ENCODE data around the gene IL17RE. TPM values are rescaled to one million over a fixed set of nuclear protein-coding genes. Genes with fewer than 3 reads are reported as not detected.

The IL17RE gene
- polyA plus RNA-seq, 3 donors from 2014 or later = 0.14 TPM; not detected in 2

DNA sequence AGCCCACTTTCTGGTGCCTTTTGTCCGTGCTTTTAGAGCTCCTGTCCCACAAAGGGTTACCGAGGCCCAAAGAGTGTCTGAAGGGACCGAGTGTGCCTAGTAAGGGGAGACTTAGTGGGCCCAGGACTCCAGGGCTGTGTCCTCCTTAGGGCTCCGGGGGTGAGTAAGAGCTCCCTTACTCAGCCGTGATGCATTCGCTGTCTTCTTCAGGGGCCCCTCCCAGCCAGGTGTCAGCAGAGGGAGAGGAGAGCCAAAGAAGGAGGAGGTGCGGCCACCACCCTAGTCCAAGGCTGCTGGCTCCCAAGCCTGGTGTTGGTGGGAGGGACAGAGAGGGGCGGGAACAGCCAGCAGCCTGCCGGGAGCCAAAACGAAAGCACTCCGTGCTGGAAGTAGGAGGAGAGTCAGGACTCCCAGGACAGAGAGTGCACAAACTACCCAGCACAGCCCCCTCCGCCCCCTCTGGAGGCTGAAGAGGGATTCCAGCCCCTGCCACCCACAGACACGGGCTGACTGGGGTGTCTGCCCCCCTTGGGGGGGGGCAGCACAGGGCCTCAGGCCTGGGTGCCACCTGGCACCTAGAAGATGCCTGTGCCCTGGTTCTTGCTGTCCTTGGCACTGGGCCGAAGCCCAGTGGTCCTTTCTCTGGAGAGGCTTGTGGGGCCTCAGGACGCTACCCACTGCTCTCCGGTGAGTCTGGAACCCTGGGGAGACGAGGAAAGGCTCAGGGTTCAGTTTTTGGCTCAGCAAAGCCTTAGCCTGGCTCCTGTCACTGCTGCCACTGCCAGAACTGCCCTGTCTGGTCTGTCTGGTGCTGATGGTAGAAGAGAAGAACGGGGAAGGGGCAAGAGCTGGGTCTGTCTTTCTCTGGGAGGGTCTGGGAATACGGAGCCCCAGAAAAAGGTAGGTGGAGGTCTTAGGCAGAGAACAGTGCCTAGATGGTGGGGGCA, 14.4 kb downstream of the IL17RE start, which contains the start of gene IL17RC:
Gene IL17RC (plus strand): TSS at position 365 of the 947 bp plus-strand sequence. CDS start 218 bp downstream, at position 583.
- H3K9me3 Mint-ChIP-seq = no peaks in the 10 kb centered on the region
- no peaks in the 10 kb centered on the region for H3K36me3 Mint-ChIP-seq
- DNase-seq = no peak
- H3K4me1 Mint-ChIP-seq = peaks cover 10 to 14% of the 10 kb centered on the region in 2 donors
- H3K4me3 Mint-ChIP-seq = peak within 1 kb of the TSS; percentile 72 to 81 (median 79)
- peaks cover 0 to 6% (median 6%) of the 10 kb centered on the region in 3 donors for H3K27me3 Mint-ChIP-seq (ENCODE audit: low read depth in 3 of 3)
- H3K27ac Mint-ChIP-seq = peak within 1 kb of the TSS in 1 of 6 donors; percentile 12

DNA sequence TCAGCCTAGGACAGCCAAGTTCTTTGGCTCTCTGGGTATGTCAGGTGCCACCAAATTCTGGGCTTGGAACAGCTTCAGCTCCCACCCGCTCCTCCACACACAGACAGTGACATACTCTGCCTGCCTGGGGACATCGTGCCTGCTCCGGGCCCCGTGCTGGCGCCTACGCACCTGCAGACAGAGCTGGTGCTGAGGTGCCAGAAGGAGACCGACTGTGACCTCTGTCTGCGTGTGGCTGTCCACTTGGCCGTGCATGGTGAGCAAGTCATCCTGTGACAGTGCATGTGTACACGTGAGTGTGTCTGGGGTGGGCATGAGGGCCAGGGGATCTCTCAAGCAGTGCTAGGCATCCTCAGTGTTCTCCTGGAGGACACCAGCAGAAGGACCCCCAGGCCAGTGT, 15.2 kb downstream of the IL17RE start:
- Mint-ChIP-seq H3K36me3 (no peaks in the 10 kb centered on the region), H3K27me3 (ENCODE audit: low read depth in 3 of 3) (peaks cover 0 to 6% (median 5%) of the 10 kb centered on the region in 3 donors), H3K27ac (no peak overlapping the region), H3K4me3 (peak overlapping the region in 1 of 5 donors; percentile 3), H3K4me1 (peaks cover 6 to 8% of the 10 kb centered on the region in 2 donors), H3K9me3 (no peaks in the 10 kb centered on the region)
- DNase-seq = no peak

DNA sequence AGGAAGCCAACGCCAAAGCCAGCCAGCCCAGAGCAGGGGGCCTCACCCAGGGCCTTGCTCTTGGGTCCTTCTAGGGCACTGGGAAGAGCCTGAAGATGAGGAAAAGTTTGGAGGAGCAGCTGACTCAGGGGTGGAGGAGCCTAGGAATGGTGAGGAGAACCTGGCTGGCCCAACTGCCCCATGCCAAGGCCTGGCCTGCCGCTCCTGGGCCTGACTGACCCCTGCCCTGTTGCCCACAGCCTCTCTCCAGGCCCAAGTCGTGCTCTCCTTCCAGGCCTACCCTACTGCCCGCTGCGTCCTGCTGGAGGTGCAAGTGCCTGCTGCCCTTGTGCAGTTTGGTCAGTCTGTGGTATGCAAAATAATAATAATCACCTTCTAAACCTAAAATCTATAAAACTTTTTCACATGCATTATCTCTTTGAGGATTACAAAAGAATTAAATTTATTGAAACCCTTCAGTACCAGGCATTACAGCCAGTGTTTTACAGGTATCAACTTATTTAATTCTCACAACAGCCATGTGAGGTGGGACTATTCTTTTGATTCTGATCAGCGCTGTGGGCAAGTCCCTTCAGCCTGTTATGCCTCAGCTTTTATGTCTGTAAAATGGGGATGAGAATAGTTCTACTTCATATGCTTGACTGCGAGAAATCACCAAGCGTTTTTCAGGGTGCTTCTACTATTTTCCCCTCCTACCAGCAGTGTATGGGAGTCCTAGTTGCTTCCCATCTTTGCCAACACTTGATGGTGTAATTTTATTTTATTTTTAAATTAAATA, 15.8 kb downstream of the IL17RE start:
- no peaks in the 10 kb centered on the region for H3K9me3 Mint-ChIP-seq
- DNase-seq = no peak
- no peaks in the 10 kb centered on the region for H3K36me3 Mint-ChIP-seq
- H3K27ac Mint-ChIP-seq = no peak overlapping the region
- H3K27me3 Mint-ChIP-seq (ENCODE audit: low read depth in 3 of 3) = peaks cover 0 to 8% (median 3%) of the 10 kb centered on the region in 3 donors
- H3K4me1 Mint-ChIP-seq = peaks cover 6 to 8% of the 10 kb centered on the region in 2 donors
- no peak overlapping the region for H3K4me3 Mint-ChIP-seq

DNA sequence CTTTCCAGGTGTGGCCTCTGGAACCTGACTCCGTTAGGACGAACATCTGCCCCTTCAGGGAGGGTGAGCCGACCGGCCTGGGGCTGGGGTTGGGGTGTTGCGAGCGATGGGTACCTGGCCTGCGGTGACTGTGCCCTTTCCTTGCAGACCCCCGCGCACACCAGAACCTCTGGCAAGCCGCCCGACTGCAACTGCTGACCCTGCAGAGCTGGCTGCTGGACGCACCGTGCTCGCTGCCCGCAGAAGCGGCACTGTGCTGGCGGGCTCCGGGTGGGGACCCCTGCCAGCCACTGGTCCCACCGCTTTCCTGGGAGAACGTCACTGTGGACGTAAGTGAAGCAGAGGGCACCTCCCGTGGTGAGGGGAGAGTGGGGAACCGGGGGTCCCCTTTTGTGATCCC, 25.5 kb downstream of the IL17RE start:
- Mint-ChIP-seq H3K4me3 (no peak overlapping the region), H3K4me1 (peaks cover 15 to 23% of the 10 kb centered on the region in 2 donors), H3K27ac (no peak overlapping the region), H3K27me3 (ENCODE audit: low read depth in 3 of 3) (peaks cover under 1 to 8% (median 6%) of the 10 kb centered on the region in 3 donors), H3K36me3 (no peaks in the 10 kb centered on the region), H3K9me3 (no peaks in the 10 kb centered on the region)
- no peak for DNase-seq

DNA sequence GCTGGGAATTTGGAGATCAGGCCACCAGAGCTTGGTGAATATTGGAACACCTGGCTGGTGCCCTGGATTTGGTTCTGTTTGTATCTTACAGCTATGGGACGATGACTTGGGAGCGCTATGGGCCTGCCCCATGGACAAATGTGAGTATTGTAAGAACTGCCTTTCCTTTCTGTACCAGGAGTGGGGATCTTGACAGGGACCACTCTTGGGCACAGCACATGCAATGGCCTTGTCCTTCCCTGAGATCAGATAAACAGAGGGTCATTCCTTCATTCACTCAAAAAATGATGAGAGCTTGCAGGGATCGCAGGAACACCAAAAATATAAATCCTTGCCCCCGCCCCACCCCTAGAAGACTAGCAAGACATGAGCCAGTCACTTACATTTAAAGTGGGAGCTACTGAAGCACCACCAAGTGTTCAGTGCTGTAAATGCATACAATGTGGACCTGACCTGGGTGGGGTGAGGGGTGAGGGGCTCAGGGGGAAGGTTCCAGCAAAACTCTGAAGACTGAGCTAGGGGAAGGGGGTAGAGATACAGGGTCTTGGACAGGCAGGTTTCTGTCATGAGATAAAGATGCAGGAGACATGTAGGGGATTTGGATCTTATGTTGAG, 28.3 kb downstream of the IL17RE start:
- DNase-seq = no peak
- Mint-ChIP-seq H3K4me3 (peak overlapping the region in 4 of 5 donors; percentile 11 to 62 (median 40)), H3K36me3 (peaks cover 0 to 4% (median 0%) of the 10 kb centered on the region in 3 donors), H3K4me1 (peaks cover 39 to 46% of the 10 kb centered on the region in 2 donors), H3K27ac (peak overlapping the region; percentile 39 to 88 (median 74)), H3K27me3 (ENCODE audit: low read depth in 3 of 3) (peaks cover 5 to 20% (median 11%) of the 10 kb centered on the region in 3 donors), H3K9me3 (no peaks in the 10 kb centered on the region)

DNA sequence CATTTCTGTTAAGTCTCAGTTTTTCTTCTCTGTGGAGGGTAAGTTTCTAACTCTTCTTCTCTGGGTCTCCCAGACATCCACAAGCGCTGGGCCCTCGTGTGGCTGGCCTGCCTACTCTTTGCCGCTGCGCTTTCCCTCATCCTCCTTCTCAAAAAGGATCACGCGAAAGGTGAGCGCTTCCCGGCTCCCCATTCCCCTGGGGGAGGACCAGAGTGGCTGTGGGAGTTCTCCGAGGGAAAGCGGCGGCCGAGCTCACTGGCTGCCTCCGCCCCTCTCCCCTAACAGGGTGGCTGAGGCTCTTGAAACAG, 29.8 kb downstream of the IL17RE start:
- H3K27me3 Mint-ChIP-seq (ENCODE audit: low read depth in 3 of 3) = peaks cover 5 to 20% (median 11%) of the 10 kb centered on the region in 3 donors
- no peak for DNase-seq
- H3K4me1 Mint-ChIP-seq = peaks cover 43 to 59% of the 10 kb centered on the region in 2 donors
- peak overlapping the region; percentile 94 to 98 (median 96) for H3K4me3 Mint-ChIP-seq
- peak overlapping the region; percentile 98 to 100 (median 99) for H3K27ac Mint-ChIP-seq
- peaks cover 4 to 8% (median 4%) of the 10 kb centered on the region in 3 donors for H3K36me3 Mint-ChIP-seq
- H3K9me3 Mint-ChIP-seq = no peaks in the 10 kb centered on the region

DNA sequence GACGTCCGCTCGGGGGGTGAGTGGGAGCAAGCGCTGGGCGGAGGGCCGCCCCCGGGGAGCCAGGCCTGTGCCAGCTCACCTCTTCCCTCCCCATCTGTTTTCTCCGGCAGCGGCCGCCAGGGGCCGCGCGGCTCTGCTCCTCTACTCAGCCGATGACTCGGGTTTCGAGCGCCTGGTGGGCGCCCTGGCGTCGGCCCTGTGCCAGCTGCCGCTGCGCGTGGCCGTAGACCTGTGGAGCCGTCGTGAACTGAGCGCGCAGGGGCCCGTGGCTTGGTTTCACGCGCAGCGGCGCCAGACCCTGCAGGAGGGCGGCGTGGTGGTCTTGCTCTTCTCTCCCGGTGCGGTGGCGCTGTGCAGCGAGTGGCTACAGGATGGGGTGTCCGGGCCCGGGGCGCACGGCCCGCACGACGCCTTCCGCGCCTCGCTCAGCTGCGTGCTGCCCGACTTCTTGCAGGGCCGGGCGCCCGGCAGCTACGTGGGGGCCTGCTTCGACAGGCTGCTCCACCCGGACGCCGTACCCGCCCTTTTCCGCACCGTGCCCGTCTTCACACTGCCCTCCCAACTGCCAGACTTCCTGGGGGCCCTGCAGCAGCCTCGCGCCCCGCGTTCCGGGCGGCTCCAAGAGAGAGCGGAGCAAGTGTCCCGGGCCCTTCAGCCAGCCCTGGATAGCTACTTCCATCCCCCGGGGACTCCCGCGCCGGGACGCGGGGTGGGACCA, 30.4 kb downstream of the IL17RE start:
- H3K4me1 Mint-ChIP-seq = peaks cover 43 to 59% of the 10 kb centered on the region in 2 donors
- peak overlapping the region; percentile 94 to 98 (median 96) for H3K4me3 Mint-ChIP-seq
- H3K27ac Mint-ChIP-seq = peak overlapping the region; percentile 98 to 100 (median 99)

DNA sequence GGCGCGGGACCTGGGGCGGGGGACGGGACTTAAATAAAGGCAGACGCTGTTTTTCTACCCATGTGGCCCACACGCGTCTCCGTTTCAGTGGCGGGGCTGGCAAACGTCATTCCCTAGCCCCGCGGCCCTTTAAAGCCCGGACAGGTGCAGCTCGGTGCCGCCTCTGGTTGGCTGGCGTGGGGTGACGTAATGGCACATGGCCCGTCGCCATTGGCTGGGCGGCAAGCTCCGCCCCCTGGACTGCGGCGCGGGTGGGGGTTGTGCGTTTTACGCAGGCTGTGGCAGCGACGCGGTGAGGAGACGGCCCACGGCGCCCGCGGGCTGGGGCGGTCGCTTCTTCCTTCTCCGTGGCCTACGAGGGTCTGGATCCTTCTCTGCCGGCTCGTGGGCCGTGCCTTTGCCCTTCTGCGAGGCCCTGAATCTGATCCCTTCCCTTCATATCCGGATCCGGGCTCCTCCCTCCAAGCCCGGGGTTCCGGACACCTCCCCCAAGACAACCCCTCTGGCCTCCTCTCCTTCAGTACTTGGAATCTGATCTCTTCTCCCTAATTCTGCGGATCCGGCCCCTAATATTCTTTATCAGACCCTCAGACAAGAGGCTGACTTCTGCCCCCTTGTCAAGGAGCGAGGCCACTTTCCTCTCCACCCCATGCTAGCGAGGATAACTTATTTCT, 31.1 kb downstream of the IL17RE start, which contains the start of gene CRELD1:
Gene CRELD1 (plus strand): TSS at position 274 of the 674 bp plus-strand sequence. CDS start 605 bp downstream, outside the sequence.
- H3K4me3 Mint-ChIP-seq = peak within 1 kb of the TSS; percentile 94 to 98 (median 96)
- peak; percentile 98 for DNase-seq
- H3K4me1 Mint-ChIP-seq = peaks cover 43 to 59% of the 10 kb centered on the region in 2 donors
- peak within 1 kb of the TSS; percentile 98 to 100 (median 99) for H3K27ac Mint-ChIP-seq
- peaks cover 5 to 20% (median 11%) of the 10 kb centered on the region in 3 donors for H3K27me3 Mint-ChIP-seq (ENCODE audit: low read depth in 3 of 3)
- peaks cover 4 to 8% (median 4%) of the 10 kb centered on the region in 3 donors for H3K36me3 Mint-ChIP-seq
- no peaks in the 10 kb centered on the region for H3K9me3 Mint-ChIP-seq

More for the DNA sequence above, 30.4 kb downstream of the IL17RE start:
- Mint-ChIP-seq H3K36me3 (peaks cover 4 to 8% (median 4%) of the 10 kb centered on the region in 3 donors), H3K27me3 (ENCODE audit: low read depth in 3 of 3) (peaks cover 5 to 20% (median 11%) of the 10 kb centered on the region in 3 donors), H3K9me3 (no peaks in the 10 kb centered on the region)
- DNase-seq = peak; percentile 83 to 88 (median 86)

DNA sequence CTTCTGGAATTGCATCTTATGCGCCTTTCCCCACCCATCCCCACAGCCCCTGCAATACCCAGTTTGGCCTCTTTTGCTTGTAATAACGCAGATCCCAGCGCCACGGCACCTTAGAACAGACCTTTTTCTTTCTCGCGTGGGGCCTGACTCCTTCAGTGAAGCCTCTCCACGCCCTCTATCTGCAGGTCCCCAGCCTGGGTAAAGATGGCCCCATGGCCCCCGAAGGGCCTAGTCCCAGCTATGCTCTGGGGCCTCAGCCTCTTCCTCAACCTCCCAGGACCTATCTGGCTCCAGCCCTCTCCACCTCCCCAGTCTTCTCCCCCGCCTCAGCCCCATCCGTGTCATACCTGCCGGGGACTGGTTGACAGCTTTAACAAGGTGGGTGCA, 31.6 kb downstream of the IL17RE start:
- Mint-ChIP-seq H3K4me1 (peaks cover 43 to 59% of the 10 kb centered on the region in 2 donors), H3K27me3 (ENCODE audit: low read depth in 3 of 3) (peaks cover 5 to 20% (median 11%) of the 10 kb centered on the region in 3 donors), H3K27ac (peak overlapping the region; percentile 98 to 100 (median 99)), H3K4me3 (peak overlapping the region; percentile 94 to 98 (median 96)), H3K9me3 (no peaks in the 10 kb centered on the region), H3K36me3 (peaks cover 4 to 8% (median 4%) of the 10 kb centered on the region in 3 donors)
- no peak for DNase-seq

DNA sequence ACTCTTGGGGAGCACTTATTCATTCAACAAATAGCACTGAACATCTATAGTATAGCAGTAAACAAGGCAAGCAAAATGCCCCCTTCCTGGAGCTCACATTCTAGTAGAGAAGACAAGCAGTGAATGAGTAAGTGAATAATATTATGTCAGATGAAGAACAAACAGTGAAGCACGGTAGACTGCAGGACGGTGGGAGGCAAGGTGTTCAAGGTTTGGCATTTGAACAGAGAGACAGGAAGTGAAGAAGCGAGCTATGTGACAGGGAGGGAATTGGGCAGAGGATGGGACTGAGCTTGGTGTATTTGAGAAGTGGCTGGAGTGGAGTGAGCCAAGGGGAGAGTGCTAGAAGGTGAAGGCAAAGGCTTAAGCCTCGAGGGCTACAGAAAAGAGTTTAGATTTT, 32.3 kb downstream of the IL17RE start:
- DNase-seq = no peak
- H3K27me3 Mint-ChIP-seq (ENCODE audit: low read depth in 3 of 3) = peaks cover 5 to 18% (median 11%) of the 10 kb centered on the region in 3 donors
- peaks cover 4 to 8% (median 4%) of the 10 kb centered on the region in 3 donors for H3K36me3 Mint-ChIP-seq
- peak overlapping the region; percentile 98 to 100 (median 99) for H3K27ac Mint-ChIP-seq
- no peaks in the 10 kb centered on the region for H3K9me3 Mint-ChIP-seq
- peaks cover 43 to 59% of the 10 kb centered on the region in 2 donors for H3K4me1 Mint-ChIP-seq
- peak overlapping the region; percentile 94 to 98 (median 96) for H3K4me3 Mint-ChIP-seq

DNA sequence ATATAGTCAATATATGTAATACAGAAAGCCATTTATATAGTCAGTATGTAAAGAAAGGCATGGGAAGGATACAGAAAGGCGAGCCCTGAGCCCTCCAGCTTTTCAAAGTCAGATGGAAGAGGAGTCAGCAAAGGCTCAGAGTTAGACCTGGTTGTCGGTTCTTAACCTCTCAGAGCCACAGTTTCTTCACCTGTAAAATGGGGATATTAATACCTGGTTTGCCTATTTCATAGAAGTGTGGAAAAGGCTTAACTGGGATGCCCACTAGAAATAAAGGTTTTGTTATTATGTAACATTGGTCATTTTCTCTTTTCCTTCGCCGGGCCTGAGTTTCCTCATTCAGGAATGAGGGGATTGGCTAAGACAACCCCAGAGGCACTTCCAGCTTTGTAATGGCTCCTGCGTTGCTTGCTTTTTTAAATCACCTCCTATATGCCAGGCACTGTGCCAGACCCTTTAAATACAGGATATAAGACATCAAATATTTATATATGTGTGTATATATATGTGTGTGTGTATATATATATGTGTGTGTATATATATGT, 33.4 kb downstream of the IL17RE start:
- Mint-ChIP-seq H3K9me3 (no peaks in the 10 kb centered on the region), H3K4me1 (peaks cover 40 to 51% of the 10 kb centered on the region in 2 donors), H3K27ac (peak overlapping the region in 3 of 6 donors; percentile 48 to 99 (median 69)), H3K27me3 (ENCODE audit: low read depth in 3 of 3) (peaks cover 5 to 18% (median 11%) of the 10 kb centered on the region in 3 donors), H3K4me3 (peak overlapping the region in 2 of 5 donors; percentile 28 to 46), H3K36me3 (peaks cover 4 to 8% (median 4%) of the 10 kb centered on the region in 3 donors)
- no peak for DNase-seq

All from immature natural killer cell (primary cell).